Esophagus (tissue), 2 donors: ENCODE measurements around the gene NEB. TPM values are rescaled to one million over a fixed set of nuclear protein-coding genes. Genes with fewer than 3 reads are reported as not detected.
"Not testable (repeated sequence)": the region's sequence is repeated elsewhere in the genome, so short reads cannot be mapped to it uniquely, and the experiment has no call there.

Source experiments
- H3K27ac ChIP-seq, 2 donors: one replicate each; pipeline ENCODE4 v1.5.1; 2013; ENCODE audit warnings: low read depth in 2 of 2, mild to moderate bottlenecking in 2 of 2, inconsistent platforms in 1 of 2, low read length in 1 of 2, moderate library complexity in 1 of 2
- H3K27me3 ChIP-seq, 2 donors: one replicate each; pipeline ENCODE4 v1.6.1; 2013; ENCODE audit warnings: low read length in 2 of 2, control low read depth in 1 of 2, mild to moderate bottlenecking in 1 of 2; ENCODE audit not compliant: insufficient read depth in 2 of 2, control insufficient read depth in 1 of 2
- H3K36me3 ChIP-seq, 2 donors: one replicate each; pipeline ENCODE4 v1.6.1; 2013; ENCODE audit warnings: low read length in 1 of 2; ENCODE audit not compliant: control insufficient read depth in 2 of 2, insufficient read depth in 2 of 2
- H3K4me1 ChIP-seq, 2 donors: one replicate each; pipeline ENCODE4 v1.6.1; 2013; ENCODE audit warnings: low read length in 1 of 2; ENCODE audit not compliant: control insufficient read depth in 2 of 2, insufficient read depth in 2 of 2
- H3K4me3 ChIP-seq, 2 donors: one replicate each; pipeline ENCODE4 v1.5.1; 2013; ENCODE audit warnings: low read length in 2 of 2, mild to moderate bottlenecking in 2 of 2, low read depth in 1 of 2, moderate library complexity in 1 of 2
- H3K9me3 ChIP-seq, 2 donors: one replicate each; pipeline ENCODE4 v1.6.1; 2013; ENCODE audit warnings: mild to moderate bottlenecking in 2 of 2, low read depth in 1 of 2, low read length in 1 of 2, moderate library complexity in 1 of 2; ENCODE audit not compliant: control insufficient read depth in 2 of 2, insufficient read depth in 1 of 2
- WGBS, 2 donors: extraction: QIAGEN DNeasy Blood & Tissue Kit; methylation state at CpG; one replicate each; pipeline ENCODE4 v1.1.7; 2013; 5-methylcytosine and 5-hydroxymethylcytosine counted together
- polyA plus RNA-seq, 2 donors: library from polyadenylated mRNA; stranded (reverse); fragments of 200-250 nt; gene quantifications; one replicate each; pipeline ENCODE4 v1.2.3, GENCODE V29; 2013
- donor health status: healthy with polysubstance abuse.
- donor health status: Bipolar disorder and iron deficiency.

Gene NEB
- polyA plus RNA-seq, 2 donors: 0.33 to 0.49 TPM

DNA sequence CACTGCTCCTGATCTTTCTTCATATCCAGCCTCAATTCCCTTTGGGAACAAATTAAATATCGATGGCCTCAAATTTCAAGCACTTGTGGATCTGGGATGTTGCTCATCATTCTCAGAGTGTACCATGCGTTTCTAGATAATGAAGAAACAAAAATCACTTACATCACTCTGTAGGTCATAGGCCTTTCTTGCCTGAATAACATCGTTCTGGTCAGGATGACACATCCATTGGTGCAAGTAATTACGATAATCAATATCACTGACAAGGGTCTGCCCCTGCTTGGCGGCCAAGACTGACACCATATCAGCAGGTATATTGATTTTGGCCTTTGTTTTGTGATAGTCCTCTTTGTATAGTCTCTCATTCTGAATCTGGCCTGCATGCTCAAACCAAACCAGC lies 167.3 kb downstream of the NEB start:
- no peaks in the 10 kb centered on the region for H3K4me1 ChIP-seq
- no peak overlapping the region for H3K27ac ChIP-seq
- H3K27me3 ChIP-seq: no peaks in the 10 kb centered on the region
- no peaks in the 10 kb centered on the region for H3K9me3 ChIP-seq
- 86 to 89% methylated on average over 5 of the region's 5 CpGs for WGBS, 2 donors
- H3K36me3 ChIP-seq: no peaks in the 10 kb centered on the region
- no peak overlapping the region for H3K4me3 ChIP-seq

DNA sequence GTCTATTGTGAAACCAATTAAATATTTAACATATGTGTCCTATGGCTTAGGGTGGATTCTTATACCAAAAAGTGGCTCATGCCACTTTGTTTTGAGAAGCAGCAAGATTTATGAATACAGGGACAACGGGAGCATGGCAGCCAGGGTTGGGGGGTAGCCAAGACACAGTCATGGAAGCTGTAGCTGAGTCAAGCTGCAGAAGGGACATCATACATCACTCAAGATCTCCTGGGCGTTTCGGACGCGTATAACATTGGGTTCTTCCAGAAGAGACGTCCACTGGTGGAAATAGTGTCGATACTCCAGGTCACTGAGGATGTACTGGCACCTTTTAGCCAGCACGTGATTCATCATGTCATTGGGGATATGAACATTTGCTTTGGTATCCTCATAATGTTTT lies 171.9 kb downstream of the NEB start:
- H3K4me1 ChIP-seq: no peaks in the 10 kb centered on the region
- H3K36me3 ChIP-seq: no peaks in the 10 kb centered on the region
- H3K27ac ChIP-seq: no peak overlapping the region
- no peak overlapping the region for H3K4me3 ChIP-seq
- no peaks in the 10 kb centered on the region for H3K27me3 ChIP-seq
- 91 to 92% methylated on average over 8 of the region's 8 CpGs for WGBS, 2 donors
- no peaks in the 10 kb centered on the region for H3K9me3 ChIP-seq

DNA sequence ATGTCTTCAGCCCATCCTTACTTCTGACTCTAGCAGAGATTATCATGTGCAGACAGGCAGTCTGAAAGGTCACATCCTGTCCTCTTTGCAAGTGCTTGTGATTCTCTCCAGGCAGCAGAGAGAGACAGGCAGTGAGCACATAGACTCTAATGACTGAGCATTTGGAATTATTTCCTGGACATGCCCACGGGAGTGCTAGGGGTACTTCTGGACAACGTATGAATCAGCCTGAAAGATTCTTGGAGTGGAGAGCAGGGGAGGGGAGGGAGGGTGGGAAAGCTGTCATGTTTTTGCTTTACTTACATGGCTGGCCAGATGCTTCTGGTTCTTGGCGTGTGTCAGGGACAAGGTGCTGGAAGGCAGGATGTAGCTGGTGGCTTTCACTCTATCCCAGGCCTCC lies 174.0 kb downstream of the NEB start:
- Histone ChIP-seq H3K27ac (no peak overlapping the region), H3K9me3 (no peaks in the 10 kb centered on the region), H3K36me3 (no peaks in the 10 kb centered on the region), H3K4me1 (no peaks in the 10 kb centered on the region), H3K4me3 (no peak overlapping the region), H3K27me3 (no peaks in the 10 kb centered on the region)
- WGBS, 2 donors: 24 to 28% methylated on average over 3 of the region's 3 CpGs

DNA sequence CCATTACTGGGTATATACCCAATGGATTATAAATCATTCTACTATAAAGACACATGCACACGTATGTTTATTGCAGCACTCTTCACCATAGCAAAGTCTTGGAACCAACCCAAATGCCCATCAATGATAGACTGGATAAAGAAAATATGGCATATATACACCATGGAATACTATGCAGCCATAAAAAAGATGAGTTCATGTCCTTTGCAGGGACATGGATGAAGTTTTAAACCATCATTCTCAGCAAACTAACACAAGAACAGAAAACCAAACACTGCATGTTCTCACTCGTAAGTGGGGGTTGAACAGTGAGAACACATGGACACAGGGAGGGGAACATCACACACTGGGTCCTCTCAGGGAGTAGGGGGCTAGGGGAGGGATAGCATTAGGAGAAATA lies 174.8 kb downstream of the NEB start:
- not testable (repeated sequence) for H3K4me3 ChIP-seq, H3K27me3 ChIP-seq, H3K4me1 ChIP-seq, H3K36me3 ChIP-seq, H3K27ac ChIP-seq, H3K9me3 ChIP-seq
- WGBS, 2 donors: 90 to 97% methylated on average over 2 of the region's 2 CpGs

DNA sequence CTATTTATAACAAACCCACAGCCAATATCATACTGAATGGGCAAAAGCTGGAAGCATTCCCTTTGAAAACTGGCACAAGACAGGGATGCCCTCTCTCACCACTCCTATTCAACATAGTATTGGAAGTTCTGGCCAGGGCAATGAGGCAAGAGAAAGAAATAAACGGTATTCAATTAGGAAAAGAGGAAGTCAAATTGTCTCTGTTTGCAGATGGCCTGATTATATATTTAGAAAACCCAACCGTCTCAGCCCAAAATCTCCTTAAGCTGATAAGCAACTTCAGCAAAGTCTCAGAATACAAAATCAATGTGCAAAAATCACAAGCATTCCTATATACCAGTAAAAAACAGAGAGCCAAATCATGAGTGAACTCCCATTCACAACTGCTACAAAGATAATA lies 176.4 kb downstream of the NEB start:
- H3K27me3 ChIP-seq, H3K4me1 ChIP-seq, H3K9me3 ChIP-seq, H3K4me3 ChIP-seq, H3K36me3 ChIP-seq, H3K27ac ChIP-seq: not testable (repeated sequence)
- WGBS, 2 donors: 60 to 66% methylated on average over 2 of the region's 2 CpGs

DNA sequence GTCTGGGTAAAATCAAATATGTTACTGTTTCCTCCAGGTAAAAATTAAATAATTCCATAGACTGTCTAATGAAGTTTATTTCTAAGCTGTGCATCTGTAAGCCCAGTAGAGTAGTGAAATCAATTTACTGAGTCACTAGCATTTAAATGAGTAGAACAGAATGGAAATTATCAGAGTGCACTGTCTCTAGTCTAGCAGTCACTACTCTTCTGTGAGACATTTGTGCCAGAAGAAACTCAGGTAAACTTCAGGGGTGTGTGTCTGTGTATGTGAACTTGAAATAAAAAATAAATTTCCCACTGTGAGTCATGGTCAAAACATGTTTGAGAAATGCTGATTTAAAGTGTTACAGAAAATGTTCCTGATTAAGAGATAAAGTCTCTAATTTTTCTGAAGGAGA lies 178.2 kb downstream of the NEB start:
- H3K36me3 ChIP-seq: no peaks in the 10 kb centered on the region
- no peak overlapping the region for H3K27ac ChIP-seq
- H3K9me3 ChIP-seq: no peaks in the 10 kb centered on the region
- no peak overlapping the region for H3K4me3 ChIP-seq
- H3K27me3 ChIP-seq: no peaks in the 10 kb centered on the region
- H3K4me1 ChIP-seq: no peaks in the 10 kb centered on the region

DNA sequence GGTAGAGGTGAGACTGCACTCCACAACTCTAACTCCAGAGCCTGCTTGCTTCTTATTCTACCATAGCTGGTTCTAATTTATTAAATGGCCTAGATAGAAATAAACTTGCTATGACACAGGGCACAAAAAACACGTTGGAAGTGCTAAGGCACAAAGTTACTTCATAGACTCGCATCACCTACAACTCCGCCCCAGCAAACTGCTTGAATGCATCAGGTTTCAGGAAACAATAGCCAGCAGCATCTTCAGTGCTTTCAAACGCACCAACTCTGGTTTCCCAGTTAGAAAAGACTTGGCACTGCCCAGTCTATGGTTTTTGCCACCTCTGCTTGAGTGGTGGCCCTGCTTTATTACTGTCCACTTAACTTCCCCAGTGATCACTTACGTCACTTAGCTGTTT lies 182.0 kb downstream of the NEB start:
- 77 to 83% methylated on average over 5 of the region's 5 CpGs for WGBS, 2 donors
- Histone ChIP-seq H3K4me1 (no peaks in the 10 kb centered on the region), H3K27ac (no peak overlapping the region), H3K4me3 (no peak overlapping the region), H3K9me3 (no peaks in the 10 kb centered on the region), H3K27me3 (no peaks in the 10 kb centered on the region), H3K36me3 (no peaks in the 10 kb centered on the region)

DNA sequence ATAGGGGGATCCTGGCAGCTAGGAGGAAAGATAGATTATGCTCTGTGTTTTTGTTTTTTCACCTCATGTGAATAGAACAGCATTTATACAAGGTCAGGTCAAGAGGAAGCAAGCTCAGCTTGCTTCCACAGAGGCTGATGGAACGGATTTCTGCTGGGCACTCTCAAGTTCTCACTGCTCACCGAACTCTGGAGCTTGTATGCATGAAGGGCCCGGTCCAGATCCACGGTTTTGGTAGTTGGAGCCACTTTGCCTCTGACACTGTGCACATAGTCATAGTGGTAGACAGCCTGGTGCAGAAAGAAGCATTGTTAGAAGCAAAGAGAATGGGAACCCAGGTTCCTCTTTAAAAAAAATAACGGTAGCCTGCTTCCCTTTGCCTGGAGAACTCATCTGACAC lies 182.7 kb downstream of the NEB start:
- Histone ChIP-seq H3K9me3 (no peaks in the 10 kb centered on the region), H3K4me1 (no peaks in the 10 kb centered on the region), H3K36me3 (no peaks in the 10 kb centered on the region), H3K27ac (no peak overlapping the region), H3K27me3 (no peaks in the 10 kb centered on the region), H3K4me3 (no peak overlapping the region)
- WGBS, 2 donors: 71 to 75% methylated on average over 5 of the region's 5 CpGs

DNA sequence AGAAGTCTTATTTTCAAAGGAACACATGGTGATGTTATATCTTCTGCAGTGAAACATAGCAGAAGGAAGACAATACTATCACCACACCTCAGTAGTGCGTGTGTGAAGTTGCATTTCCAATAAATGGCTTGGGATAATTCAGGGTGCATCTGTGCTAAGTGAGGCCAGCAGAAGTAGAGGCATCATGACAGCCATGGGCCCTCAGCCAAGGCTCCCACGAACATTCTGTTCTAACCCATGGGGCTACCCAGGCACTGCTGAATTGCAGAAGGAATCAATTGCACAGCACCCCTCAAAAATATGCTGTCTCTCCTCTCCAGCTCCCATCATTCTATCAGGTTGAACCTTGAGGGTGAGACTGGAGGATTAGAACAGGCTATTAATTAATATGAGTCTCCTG lies 185.1 kb downstream of the NEB start:
- Histone ChIP-seq H3K36me3 (no peaks in the 10 kb centered on the region), H3K27me3 (no peaks in the 10 kb centered on the region), H3K27ac (no peak overlapping the region), H3K4me1 (no peaks in the 10 kb centered on the region), H3K9me3 (peaks cover 0 to 4% of the 10 kb centered on the region in 2 donors), H3K4me3 (no peak overlapping the region)
- WGBS, 2 donors: 86 to 100% methylated on average over 2 of the region's 2 CpGs

DNA sequence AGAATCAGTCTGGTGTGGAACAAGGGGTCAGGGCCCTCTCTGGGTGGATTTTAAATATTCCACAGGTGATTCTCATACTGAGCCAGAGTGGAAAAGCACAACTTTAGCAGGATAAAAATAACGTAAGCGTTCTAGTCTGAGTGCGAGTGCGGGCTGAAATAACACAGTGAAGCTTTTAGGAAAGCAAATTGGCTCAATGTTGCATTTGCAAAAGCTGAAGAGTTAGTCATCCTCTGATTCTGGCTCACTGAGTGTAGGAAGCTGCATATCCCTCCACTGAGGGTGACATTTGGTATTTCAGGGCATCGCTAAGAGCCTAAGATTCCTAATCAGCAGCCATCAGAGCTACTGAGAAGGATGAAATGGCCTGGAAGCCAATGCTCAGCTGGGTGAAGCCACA lies 189.8 kb downstream of the NEB start:
- no peaks in the 10 kb centered on the region for H3K36me3 ChIP-seq
- no peak overlapping the region for H3K27ac ChIP-seq
- H3K27me3 ChIP-seq: no peaks in the 10 kb centered on the region
- WGBS, 2 donors: 89 to 92% methylated on average over 5 of the region's 5 CpGs
- no peaks in the 10 kb centered on the region for H3K4me1 ChIP-seq
- no peak overlapping the region for H3K4me3 ChIP-seq
- peaks cover 0 to 4% of the 10 kb centered on the region in 2 donors for H3K9me3 ChIP-seq
